Trophoblast cell (in vitro differentiated cells and primary cell): Measurements from ENCODE around the gene MAGI2.

Experiments
- DNase-seq, 2 donors: peaks; one replicate each; pipeline ENCODE4 v3.0.0-alpha.2; 2016
- H2AFZ ChIP-seq: 2 replicates; pipeline ENCODE4 v1.6.1; 2013; ENCODE audit warnings: low read length, moderate library complexity, mild to moderate bottlenecking; ENCODE audit not compliant: insufficient read depth, poor library complexity
- H2AK5ac ChIP-seq: 2 replicates; pipeline ENCODE4 v1.6.1; 2013; ENCODE audit warnings: mild to moderate bottlenecking, low read length
- H2BK120ac ChIP-seq: 2 replicates; pipeline ENCODE4 v1.6.1; 2013; ENCODE audit warnings: low read length, mild to moderate bottlenecking, moderate library complexity; ENCODE audit not compliant: insufficient read depth, poor library complexity
- H2BK12ac ChIP-seq: 2 replicates; pipeline ENCODE4 v1.6.1; 2013; ENCODE audit warnings: mild to moderate bottlenecking, low read length, moderate library complexity
- H2BK5ac ChIP-seq: 2 replicates; pipeline ENCODE4 v1.6.1; 2013; ENCODE audit warnings: low read length, low read depth, moderate library complexity, mild to moderate bottlenecking; ENCODE audit not compliant: poor library complexity
- H3K14ac ChIP-seq: 2 replicates; pipeline ENCODE4 v1.6.1; 2013; ENCODE audit warnings: mild to moderate bottlenecking, low read length
- H3K18ac ChIP-seq: 2 replicates; pipeline ENCODE4 v1.6.1; 2013; ENCODE audit warnings: mild to moderate bottlenecking, low read length
- H3K23ac ChIP-seq: 2 replicates; pipeline ENCODE4 v1.6.1; 2013; ENCODE audit warnings: low read length
- H3K27ac ChIP-seq: 2 replicates; pipeline ENCODE4 v1.5.1; 2013; ENCODE audit warnings: low read depth, mild to moderate bottlenecking, inconsistent platforms, low read length, moderate library complexity
- H3K27me3 ChIP-seq: 2 replicates; pipeline ENCODE4 v1.6.1; 2013; ENCODE audit warnings: inconsistent platforms, mild to moderate bottlenecking, low read length, moderate library complexity; ENCODE audit not compliant: insufficient read depth
- H3K36me3 ChIP-seq, 2 experiments: 1 replicate in 1 of 2; 2 replicates in 1 of 2; pipeline ENCODE4 v1.6.1; 2013; ENCODE audit warnings: low read length in 2 of 2, mild to moderate bottlenecking in 2 of 2, moderate library complexity in 1 of 2; ENCODE audit not compliant: insufficient read depth in 2 of 2, control insufficient read depth in 1 of 2
- H3K4ac ChIP-seq: 2 replicates; pipeline ENCODE4 v1.6.1; 2013; ENCODE audit warnings: low read depth, mild to moderate bottlenecking, low read length, moderate library complexity
- H3K4me1 ChIP-seq, 2 experiments: 1 replicate in 1 of 2; 2 replicates in 1 of 2; pipeline ENCODE4 v1.6.1; 2013; ENCODE audit warnings: low read length in 2 of 2, mild to moderate bottlenecking in 2 of 2, moderate library complexity in 1 of 2; ENCODE audit not compliant: insufficient read depth in 2 of 2, control insufficient read depth in 1 of 2
- H3K4me2 ChIP-seq: 2 replicates; pipeline ENCODE4 v1.6.1; 2013; ENCODE audit warnings: inconsistent platforms, mild to moderate bottlenecking, low read length, moderate library complexity
- H3K4me3 ChIP-seq: 2 replicates; pipeline ENCODE4 v1.5.1; 2013; ENCODE audit warnings: mild to moderate bottlenecking, low read depth, low read length, inconsistent platforms
- H3K79me1 ChIP-seq: one replicate; pipeline ENCODE4 v1.6.1; 2013; ENCODE audit warnings: low read length
- H3K79me2 ChIP-seq: 2 replicates; pipeline ENCODE4 v1.6.1; 2013; ENCODE audit warnings: low read length, mild to moderate bottlenecking; ENCODE audit not compliant: control insufficient read depth, insufficient read depth, poor library complexity
- H3K9ac ChIP-seq: 2 replicates; pipeline ENCODE4 v1.6.1; 2013; ENCODE audit warnings: mild to moderate bottlenecking, low read length
- H3K9me3 ChIP-seq: 2 replicates; pipeline ENCODE4 v1.6.1; 2013; ENCODE audit warnings: low read depth, mild to moderate bottlenecking, control low read depth, inconsistent platforms, low read length; ENCODE audit not compliant: insufficient read depth
- H4K12ac ChIP-seq: 2 replicates; pipeline ENCODE4 v1.6.1; 2013; ENCODE audit warnings: low read depth, mild to moderate bottlenecking, low read length, moderate library complexity
- H4K8ac ChIP-seq: 2 replicates; pipeline ENCODE4 v1.6.1; 2013; ENCODE audit warnings: low read depth, mild to moderate bottlenecking, low read length, moderate library complexity
- H4K91ac ChIP-seq: one replicate; pipeline ENCODE4 v1.6.1; 2013; ENCODE audit warnings: low read depth, mild to moderate bottlenecking, low read length, moderate library complexity
- WGBS: extraction: QIAGEN DNeasy Blood & Tissue Kit; methylation state at CpG from one replicate; pipeline ENCODE4 v1.1.7; 2013; ENCODE audit warnings: missing lambda C conversion rate; ENCODE audit not compliant: insufficient read length, insufficient coverage; ENCODE audit errors: extremely low coverage; 5-methylcytosine and 5-hydroxymethylcytosine counted together

Gene MAGI2

DNA sequence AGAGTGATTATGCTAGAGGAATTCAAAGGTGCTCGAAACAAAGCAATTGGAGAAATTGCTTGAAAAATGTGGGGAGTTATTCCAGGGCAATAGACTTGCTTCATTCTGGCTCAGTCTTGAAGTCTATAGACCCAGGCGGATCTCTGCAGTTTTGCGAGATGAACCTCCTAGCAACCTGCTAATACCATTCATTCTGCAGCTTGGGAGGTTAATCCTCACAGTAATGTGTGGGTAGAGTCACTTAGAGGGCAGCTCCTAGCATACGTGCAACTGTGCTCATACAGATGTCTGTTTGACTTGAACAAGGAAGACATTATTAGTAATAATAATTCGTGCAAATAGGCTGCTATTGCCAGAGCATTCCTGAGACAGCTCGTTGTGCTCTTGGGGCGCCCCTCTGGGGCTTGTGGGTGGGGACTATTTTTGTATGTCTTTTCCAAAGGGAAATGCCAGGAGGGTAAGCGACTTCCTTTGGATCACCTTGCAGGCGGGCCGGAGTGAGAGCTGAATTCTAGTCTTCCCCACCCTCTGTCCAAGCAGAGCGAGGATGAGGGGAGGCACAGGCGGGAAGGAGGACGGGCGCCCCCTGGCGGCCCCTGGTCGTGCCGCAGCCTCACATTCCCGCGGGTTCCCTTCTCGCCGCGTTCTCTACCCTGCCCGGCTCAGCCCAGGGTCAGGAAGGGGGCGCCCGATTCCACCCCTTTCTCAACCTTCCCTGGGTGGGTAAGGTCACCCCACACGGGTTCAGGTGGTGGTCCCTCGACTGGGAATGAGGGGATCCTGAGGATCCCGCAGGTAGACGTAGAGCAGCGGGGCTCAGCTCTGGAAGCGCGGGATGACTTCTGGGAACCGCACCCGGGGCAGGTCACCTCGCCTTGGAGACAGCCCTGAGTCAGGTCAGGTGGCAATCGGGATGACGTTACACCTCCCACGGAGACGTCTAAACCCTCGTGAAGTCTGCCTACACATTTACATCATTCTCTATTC is 1413.4 kb downstream of the MAGI2 start:
- Histone ChIP-seq H3K4me2 (peak overlapping the region; percentile 47), H3K36me3 (no peaks in the 10 kb centered on the region), H3K27me3 (no peaks in the 10 kb centered on the region), H3K14ac (no peak overlapping the region), H3K23ac (no peak overlapping the region), H4K8ac (no peak overlapping the region), H3K18ac (no peak overlapping the region), H2BK120ac (no peak overlapping the region), H4K12ac (no peak overlapping the region), H3K27ac (no peak overlapping the region), H3K4me3 (no peak overlapping the region), H2BK12ac (no peak overlapping the region), H2AFZ (no peak overlapping the region), H3K9me3 (no peaks in the 10 kb centered on the region), H3K79me2 (no peaks in the 10 kb centered on the region), H2AK5ac (no peak overlapping the region), H4K91ac (no peak overlapping the region), H3K4ac (no peak overlapping the region), H2BK5ac (no peak overlapping the region), H3K9ac (no peak overlapping the region), H3K79me1 (no peaks in the 10 kb centered on the region), H3K4me1 (peaks cover 0 to 2% of the 10 kb centered on the region in 2 experiments)
- WGBS = no CpG with 5 or more reads among the region's 40 CpGs
- peak; percentile 37 to 47 for DNase-seq

DNA sequence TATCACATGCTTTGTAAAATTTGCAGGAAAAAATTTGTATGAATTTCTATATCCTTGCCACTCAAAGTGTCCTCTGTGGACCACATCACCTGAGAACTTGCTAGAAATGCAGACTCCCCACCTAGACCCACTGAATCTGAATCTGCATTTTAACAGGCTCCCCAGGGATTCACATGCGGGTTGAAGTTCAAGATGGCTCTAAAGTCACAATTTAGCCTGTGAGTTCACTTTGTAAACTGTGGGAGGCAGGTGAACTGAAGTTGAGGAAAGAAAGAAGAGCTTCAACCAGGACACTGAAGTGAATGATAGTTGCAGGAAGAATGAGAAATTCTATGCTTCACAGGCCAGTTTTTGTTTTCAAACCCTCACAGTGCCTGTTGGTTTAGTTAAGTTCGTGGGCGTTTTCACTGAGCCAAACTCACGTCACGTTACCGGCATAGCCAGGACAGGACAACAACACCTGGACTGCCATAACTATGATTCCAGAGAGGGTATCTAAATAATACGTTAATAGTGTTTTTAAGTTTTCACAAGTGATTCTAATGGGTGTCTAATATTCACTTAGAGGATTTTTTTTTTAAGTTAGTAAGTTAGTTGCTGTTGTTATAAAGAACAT is 1414.9 kb downstream of the MAGI2 start:
- Histone ChIP-seq H3K18ac (no peak overlapping the region), H3K9ac (no peak overlapping the region), H4K8ac (no peak overlapping the region), H3K9me3 (no peaks in the 10 kb centered on the region), H2AK5ac (no peak overlapping the region), H3K36me3 (no peaks in the 10 kb centered on the region), H3K4me3 (no peak overlapping the region), H3K4ac (no peak overlapping the region), H3K14ac (no peak overlapping the region), H2BK5ac (no peak overlapping the region), H2BK120ac (no peak overlapping the region), H3K79me2 (no peaks in the 10 kb centered on the region), H2BK12ac (no peak overlapping the region), H3K4me2 (no peak overlapping the region), H3K27me3 (no peaks in the 10 kb centered on the region), H2AFZ (no peak overlapping the region), H3K4me1 (peaks cover 0 to 2% of the 10 kb centered on the region in 2 experiments), H3K23ac (no peak overlapping the region), H3K79me1 (no peaks in the 10 kb centered on the region), H4K12ac (no peak overlapping the region), H3K27ac (no peak overlapping the region), H4K91ac (no peak overlapping the region)
- DNase-seq = no peak
- no CpG with 5 or more reads among the region's 7 CpGs for WGBS

DNA sequence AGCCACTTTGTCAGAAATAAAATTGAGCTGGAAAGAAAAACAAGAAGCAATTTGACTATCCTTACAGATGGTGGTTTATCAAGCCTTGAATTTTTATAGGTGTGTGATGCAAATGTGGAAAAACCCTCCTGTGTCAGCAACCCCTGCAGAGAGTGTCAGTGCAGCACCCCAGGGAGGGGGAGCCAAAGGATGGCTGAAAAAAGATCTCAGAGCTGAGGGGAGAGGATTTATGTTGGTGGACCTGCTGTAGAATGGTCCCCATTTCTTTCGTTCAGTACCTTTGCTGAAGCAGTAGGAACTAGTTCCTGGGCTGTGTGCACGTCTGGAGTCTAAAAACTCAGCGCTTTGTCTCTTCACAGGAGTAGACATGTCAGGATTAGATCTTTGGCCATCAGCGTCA is 1415.9 kb downstream of the MAGI2 start:
- Histone ChIP-seq H3K14ac (no peak overlapping the region), H3K4ac (no peak overlapping the region), H4K91ac (no peak overlapping the region), H2AK5ac (no peak overlapping the region), H4K12ac (no peak overlapping the region), H3K4me1 (peaks cover 0 to 2% of the 10 kb centered on the region in 2 experiments), H3K27ac (no peak overlapping the region), H2BK120ac (no peak overlapping the region), H2BK5ac (no peak overlapping the region), H3K36me3 (no peaks in the 10 kb centered on the region), H3K9me3 (no peaks in the 10 kb centered on the region), H3K23ac (peak overlapping the region; percentile 33), H3K27me3 (no peaks in the 10 kb centered on the region), H3K9ac (no peak overlapping the region), H3K79me2 (no peaks in the 10 kb centered on the region), H3K4me2 (no peak overlapping the region), H2BK12ac (no peak overlapping the region), H3K4me3 (no peak overlapping the region), H3K18ac (no peak overlapping the region), H4K8ac (no peak overlapping the region), H3K79me1 (no peaks in the 10 kb centered on the region), H2AFZ (no peak overlapping the region)
- DNase-seq = no peak
- no CpG with 5 or more reads among the region's 4 CpGs for WGBS

DNA sequence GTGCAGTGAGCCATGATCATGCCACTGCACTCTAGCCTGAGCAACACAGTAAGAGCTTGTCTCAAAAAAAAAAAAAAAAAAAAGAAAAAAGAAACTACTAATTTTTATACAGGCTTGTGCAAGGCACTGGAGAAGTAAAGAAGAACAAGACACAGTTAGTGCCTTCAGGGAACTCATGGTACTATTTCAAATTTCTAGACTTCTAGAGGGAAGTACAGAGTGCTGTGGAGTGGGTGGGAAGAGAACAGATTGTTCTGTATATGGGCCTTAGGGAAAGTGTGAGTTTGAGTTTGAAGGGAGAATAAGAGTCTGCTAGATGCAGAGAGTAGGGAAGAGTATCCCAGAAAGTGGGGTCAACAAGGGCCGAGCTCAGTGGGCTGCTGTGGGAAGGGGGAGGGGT is 1420.1 kb downstream of the MAGI2 start:
- H3K14ac ChIP-seq = no peak overlapping the region
- H3K79me2 ChIP-seq = no peaks in the 10 kb centered on the region
- no peak overlapping the region for H3K27ac ChIP-seq
- no peak overlapping the region for H3K4ac ChIP-seq
- no peak overlapping the region for H3K4me3 ChIP-seq
- no peak overlapping the region for H2BK12ac ChIP-seq
- H3K36me3 ChIP-seq = no peaks in the 10 kb centered on the region
- H3K9ac ChIP-seq = no peak overlapping the region
- H2AK5ac ChIP-seq = no peak overlapping the region
- H3K4me1 ChIP-seq = no peaks in the 10 kb centered on the region
- no peak overlapping the region for H4K91ac ChIP-seq
- no CpG with 5 or more reads among the region's 1 CpG for WGBS
- H3K9me3 ChIP-seq = no peaks in the 10 kb centered on the region
- no peak overlapping the region for H2AFZ ChIP-seq
- no peaks in the 10 kb centered on the region for H3K27me3 ChIP-seq
- no peaks in the 10 kb centered on the region for H3K79me1 ChIP-seq
- DNase-seq = no peak
- H3K4me2 ChIP-seq = no peak overlapping the region
- H3K18ac ChIP-seq = no peak overlapping the region
- H4K12ac ChIP-seq = no peak overlapping the region
- H4K8ac ChIP-seq = no peak overlapping the region
- no peak overlapping the region for H2BK120ac ChIP-seq
- H2BK5ac ChIP-seq = no peak overlapping the region
- H3K23ac ChIP-seq = peak overlapping the region; percentile 68
